Heart left ventricle (tissue), 16 donors: Measurements from ENCODE around the gene PRSS57. TPM values are rescaled to one million over a fixed set of nuclear protein-coding genes. Genes with fewer than 3 reads are reported as not detected.

Source experiments
- ATAC-seq, 4 donors: fragments of 200-7000 bp; cut with Tn5 transposase; one replicate each; pipeline ENCODE4 v1.9.1; 2020 to 2022; ENCODE audit warnings: moderate library complexity in 4 of 4, mild to moderate bottlenecking in 3 of 4, moderate number of reproducible peaks in 1 of 4
- DNase-seq, 5 donors: peaks; one replicate each; pipeline ENCODE4 v3.0.0-alpha.2; 2020
- H3K27ac ChIP-seq, 12 donors: fragments of 200-600 bp; sonication (generic) in 4 of 12; one replicate each; pipeline versions ENCODE4 v1.5.0 to v1.8.0; 2016 to 2022; ENCODE audit warnings: mild to moderate bottlenecking in 2 of 12
- H3K27me3 ChIP-seq, 9 donors: fragments of 200-600 bp; sonication (generic) in 2 of 9; one replicate each; pipeline versions ENCODE4 v1.5.1 to v1.8.0; 2016 to 2022; ENCODE audit warnings: mild to moderate bottlenecking in 3 of 9
- H3K36me3 ChIP-seq, 9 donors: fragments of 200-600 bp; sonication (generic) in 2 of 9; one replicate each; pipeline versions ENCODE4 v1.5.0 to v1.8.0; 2018 to 2022; ENCODE audit warnings: mild to moderate bottlenecking in 2 of 9
- H3K4me1 ChIP-seq, 12 donors: fragments of 200-600 bp; sonication (generic) in 4 of 12; one replicate each; pipeline versions ENCODE4 v1.5.0 to v1.8.0; 2016 to 2022; ENCODE audit warnings: mild to moderate bottlenecking in 3 of 12
- H3K4me3 ChIP-seq, 12 donors: fragments of 200-600 bp; sonication (generic) in 4 of 12; one replicate each; pipeline versions ENCODE4 v1.5.0 to v1.8.0; 2017 to 2022; ENCODE audit warnings: mild to moderate bottlenecking in 9 of 12, moderate library complexity in 4 of 12
- H3K9me3 ChIP-seq, 12 donors: fragments of 200-600 bp; sonication (generic) in 4 of 12; one replicate each; pipeline versions ENCODE4 v1.5.0 to v1.8.0; 2016 to 2022; ENCODE audit warnings: mild to moderate bottlenecking in 1 of 12
- POLR2A ChIP-seq, 2 donors: fragments of 450-650 bp; IDR thresholded peaks; one replicate each; pipeline ENCODE4 v1.6.1; 2017; ENCODE audit warnings: antibody characterized with exemption in 2 of 2, mild to moderate bottlenecking in 2 of 2, moderate library complexity in 2 of 2
- WGBS, 4 donors: extraction: QIAGEN DNeasy Blood & Tissue Kit in 2 of 4; methylation state at CpG; one replicate each; pipeline versions ENCODE4 v1.1.5 to v1.1.7; 2013 to 2018; 5-methylcytosine and 5-hydroxymethylcytosine counted together
- intact Hi-C, 10 donors: fragments of 100-400 bp; cut with DNase I; formaldehyde crosslinking; loops; one replicate each; pipeline versions ENCODE4 v1.11.1 to v1.14.2; 2022
- polyA plus RNA-seq, 2 donors: library from polyadenylated mRNA; stranded (reverse); fragments of 200-250 nt; gene quantifications; one replicate each; pipeline ENCODE4 v1.2.3, GENCODE V29; 2013
- total RNA-seq, 9 donors: library from RNA; depleted of rRNA in 2 of 9; stranded (reverse); fragments of >200 nt in 2 of 9; fragmentation: NEBNext Ultra II Directional in 3 of 9; extraction: Animal tissue kit (Norgen Biotek cat#: 25700) in 3 of 9; gene quantifications; one replicate each; pipeline versions ENCODE4 v1.1.0 to v1.2.4, GENCODE V29; 2016 to 2023
- TF ChIP-seq, protein P1 (sequence below), 12 donors: fragments of 200-600 bp; sonication (generic) in 4 of 12; IDR thresholded peaks; one replicate each; pipeline versions ENCODE4 v1.5.0 to v1.8.0; 2018 to 2022; ENCODE audit warnings: antibody characterized with exemption in 12 of 12, mild to moderate bottlenecking in 5 of 12
- donor health status: ischemic (EF 13 %, LVEDD 7.1; RV severe dilation, severe dysfunction).
- donor health status: healthy with polysubstance abuse.
- donor health status: DM: no; HTN: yes; CAD: no.
- donor health status: DM: no; HTN: no; CAD: no.
- donor health status: ischemic (EF 25% LVEDD 6.9; RV normal size, moderate dysfunction).
- donor health status: ischemic (EF 25% LVEDD 5.7; RV mildly dilated, moderate dysfunction).
- donor health status: healthy.
- donor health status: DM: yes; HTN: yes; CAD: no.
- donor health status: ischemic (EF 35%, LVEDD 5.7; RV mildly dilated, moderate dysfunction).
- donor health status: nonischemic (EF 11% LVEDD 7.7; RV severe dilation, severe dysfunction).
- donor health status: DM: yes; HTN: yes; CAD: no.
- donor health status: PGD.
- donor health status: ischemic (EF 29% LVEDD 5.4; RV normal size, mild dysfunction).
- donor health status: nonischemic (EF 23%, LVEDD 6.1; RV moderate dilation, normal function).

The PRSS57 gene
- total and polyA plus RNA-seq, 11 donors = not detected

GRCh38 chr19:661427-662196 is 33.6 kb downstream of the PRSS57 start:
- Histone ChIP-seq H3K4me1 (peaks cover 22 to 75% (median 69%) of the 10 kb centered on the region in 12 donors), H3K27ac (peak overlapping the region; percentile 44 to 94 (median 90)), H3K27me3 (no peaks in the 10 kb centered on the region), H3K36me3 (peaks cover 0 to 9% (median 0%) of the 10 kb centered on the region in 9 donors), H3K9me3 (no peaks in the 10 kb centered on the region), H3K4me3 (peak overlapping the region; percentile 76 to 100 (median 96))
- DNase-seq (peak in 3 of 5 donors; percentile 31 to 51 (median 49)), ATAC-seq (peak in 2 of 4 donors; percentile 6 to 44)
- WGBS, 4 donors = 19 to 28% (median 23%) methylated on average over 25 to 31 of the region's 31 CpGs
- TF ChIP-seq, protein P1, sequence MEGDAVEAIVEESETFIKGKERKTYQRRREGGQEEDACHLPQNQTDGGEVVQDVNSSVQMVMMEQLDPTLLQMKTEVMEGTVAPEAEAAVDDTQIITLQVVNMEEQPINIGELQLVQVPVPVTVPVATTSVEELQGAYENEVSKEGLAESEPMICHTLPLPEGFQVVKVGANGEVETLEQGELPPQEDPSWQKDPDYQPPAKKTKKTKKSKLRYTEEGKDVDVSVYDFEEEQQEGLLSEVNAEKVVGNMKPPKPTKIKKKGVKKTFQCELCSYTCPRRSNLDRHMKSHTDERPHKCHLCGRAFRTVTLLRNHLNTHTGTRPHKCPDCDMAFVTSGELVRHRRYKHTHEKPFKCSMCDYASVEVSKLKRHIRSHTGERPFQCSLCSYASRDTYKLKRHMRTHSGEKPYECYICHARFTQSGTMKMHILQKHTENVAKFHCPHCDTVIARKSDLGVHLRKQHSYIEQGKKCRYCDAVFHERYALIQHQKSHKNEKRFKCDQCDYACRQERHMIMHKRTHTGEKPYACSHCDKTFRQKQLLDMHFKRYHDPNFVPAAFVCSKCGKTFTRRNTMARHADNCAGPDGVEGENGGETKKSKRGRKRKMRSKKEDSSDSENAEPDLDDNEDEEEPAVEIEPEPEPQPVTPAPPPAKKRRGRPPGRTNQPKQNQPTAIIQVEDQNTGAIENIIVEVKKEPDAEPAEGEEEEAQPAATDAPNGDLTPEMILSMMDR (IDR thresholded peaks at IDR 0.05) = no peak
- TF ChIP-seq POLR2A (IDR thresholded peaks at IDR 0.05) = no peak
- intact Hi-C loops = loop anchor here in 2 of 10 donors (2.0 to 5.0 kb wide), 3 partner anchors 71 to 251 kb away; partner anchors contain the start of genes BSG (in 1 of the 2) and R3HDM4 (in 1 of the 2)

GRCh38 chr19:660793-661426 is 34.3 kb downstream of the PRSS57 start:
- intact Hi-C loops = loop anchor here in 1 of 10 donors (5.0 kb wide), 1 partner anchor 251 kb away; the partner anchor contains the start of gene R3HDM4
- DNase-seq (peak in 2 of 5 donors; percentile 23 to 26), ATAC-seq (no peak)
- no peak for TF ChIP-seq POLR2A (IDR thresholded peaks at IDR 0.05)
- TF ChIP-seq, protein P1 (IDR thresholded peaks at IDR 0.05) = no peak
- H3K4me1 ChIP-seq = peaks cover 22 to 81% (median 69%) of the 10 kb centered on the region in 12 donors
- peak overlapping the region; percentile 44 to 94 (median 90) for H3K27ac ChIP-seq
- peak overlapping the region; percentile 76 to 100 (median 96) for H3K4me3 ChIP-seq
- peaks cover 0 to 9% (median 0%) of the 10 kb centered on the region in 9 donors for H3K36me3 ChIP-seq
- no peaks in the 10 kb centered on the region for H3K9me3 ChIP-seq
- 29 to 48% (median 37%) methylated on average over 13 to 20 of the region's 20 CpGs for WGBS, 4 donors
- H3K27me3 ChIP-seq = no peaks in the 10 kb centered on the region

DNA sequence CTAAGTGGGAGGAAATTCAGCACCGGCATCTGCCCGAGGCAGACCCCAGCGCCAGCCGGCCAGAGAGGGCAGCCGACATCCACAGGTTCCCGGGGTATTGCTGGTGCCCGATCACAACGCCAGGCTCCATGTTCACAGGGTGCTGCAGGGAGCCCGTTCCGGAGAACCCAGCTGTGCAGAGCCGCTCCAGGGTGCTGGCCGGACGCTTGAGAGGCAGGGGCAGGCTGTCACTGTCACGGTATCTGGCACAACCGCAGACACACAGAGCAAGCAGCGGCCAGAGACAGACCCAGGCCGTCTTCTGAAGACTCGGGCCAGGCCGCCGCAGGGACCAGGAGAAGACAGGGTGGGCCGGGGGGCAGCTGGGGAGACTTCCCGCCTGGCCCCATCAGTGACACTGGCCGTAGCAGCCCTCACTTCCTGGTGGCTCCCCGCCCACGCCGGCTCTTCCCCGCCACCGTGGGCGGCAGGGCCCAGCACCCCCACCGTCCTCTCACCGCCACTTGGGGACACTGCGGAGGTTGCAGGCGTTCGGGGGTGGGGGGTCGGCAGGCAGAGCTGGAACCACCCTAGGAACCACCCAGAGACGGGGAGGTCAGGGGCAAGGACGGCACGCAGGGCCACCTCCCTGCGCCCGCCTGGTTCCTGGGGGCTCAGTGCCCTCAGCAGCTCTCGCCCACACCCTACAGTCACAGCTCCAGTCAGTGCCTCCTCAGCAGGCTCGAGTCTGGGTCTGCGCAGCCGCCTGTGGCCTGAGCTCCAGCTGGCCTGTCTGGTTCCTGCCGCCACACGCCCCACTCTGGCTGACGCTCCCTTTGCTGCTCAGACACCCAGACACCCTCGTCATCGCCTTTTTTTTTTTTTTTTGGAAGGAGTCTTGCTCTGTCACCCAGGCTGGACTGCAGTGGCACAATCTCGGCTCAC is 36.1 kb downstream of the PRSS57 start:
- H3K9me3 ChIP-seq = no peaks in the 10 kb centered on the region
- intact Hi-C loops = loop anchor here in 1 of 10 donors (10.0 kb wide), 1 partner anchor 64 kb away; no protein-coding TSS in a partner anchor
- H3K4me3 ChIP-seq = peak overlapping the region in 9 of 12 donors; percentile 2 to 100 (median 23)
- ATAC-seq (peak; percentile 27 to 67 (median 52)), DNase-seq (peak; percentile 67 to 89 (median 85))
- H3K27me3 ChIP-seq = no peaks in the 10 kb centered on the region
- peak overlapping the region; percentile 6 to 94 (median 80) for H3K27ac ChIP-seq
- peaks cover 22 to 76% (median 59%) of the 10 kb centered on the region in 12 donors for H3K4me1 ChIP-seq
- 54 to 67% (median 60%) methylated on average over 31 to 50 of the region's 50 CpGs for WGBS, 4 donors
- peaks cover 0 to 18% (median 2%) of the 10 kb centered on the region in 9 donors for H3K36me3 ChIP-seq
- TF ChIP-seq, protein P1 (IDR thresholded peaks at IDR 0.05) = no peak
- TF ChIP-seq POLR2A (IDR thresholded peaks at IDR 0.05) = no peak
